ENCODE measurements around the gene AKT2. TPM values are rescaled to one million over a fixed set of nuclear protein-coding genes. Genes with fewer than 3 reads are reported as not detected.

The AKT2 gene
- total and polyA plus RNA-seq, 2 experiments from 2014 or later, result 60.1 to 193 TPM

- Histone ChIP-seq H3K27me3 (peaks cover 11% of the 10 kb centered on the region), H3K9me3 (ENCODE audit: low read depth) (no peaks in the 10 kb centered on the region), H3K4me1 (ENCODE audit: low read depth) (peaks cover 11% of the 10 kb centered on the region), H3K36me3 (no peaks in the 10 kb centered on the region), H3K4me3 (no peak overlapping the region), H3K27ac (no peak overlapping the region)
- DNase-seq (ENCODE audit: low read depth in 1 of 2, low spot score in 1 of 2), result no peak
- no peak for TF ChIP-seq CTCF (IDR thresholded peaks at IDR 0.05; ENCODE audit: low read depth, low read length)
These were observed 56.8 kb downstream of the AKT2 start for GRCh38 chr19:40228346-40228745.

- Histone ChIP-seq H3K36me3 (no peaks in the 10 kb centered on the region), H3K4me3 (no peak overlapping the region), H3K9me3 (ENCODE audit: low read depth) (no peaks in the 10 kb centered on the region), H3K27ac (no peak overlapping the region), H3K27me3 (peaks cover 26% of the 10 kb centered on the region), H3K4me1 (ENCODE audit: low read depth) (no peaks in the 10 kb centered on the region)
- no peak for TF ChIP-seq CTCF (IDR thresholded peaks at IDR 0.05; ENCODE audit: low read depth, low read length)
- no peak for DNase-seq (ENCODE audit: low read depth in 1 of 2, low spot score in 1 of 2)
These were observed 59.5 kb downstream of the AKT2 start for GRCh38 chr19:40225440-40226305.

GRCh38 chr19:40224342-40225150, 60.6 kb downstream of the AKT2 start:
- Histone ChIP-seq H3K9me3 (ENCODE audit: low read depth) (no peaks in the 10 kb centered on the region), H3K27ac (no peak overlapping the region), H3K4me1 (ENCODE audit: low read depth) (no peaks in the 10 kb centered on the region), H3K27me3 (peaks cover 37% of the 10 kb centered on the region), H3K4me3 (no peak overlapping the region), H3K36me3 (no peaks in the 10 kb centered on the region)
- no peak for DNase-seq (ENCODE audit: low read depth in 1 of 2, low spot score in 1 of 2)
- no peak for TF ChIP-seq CTCF (IDR thresholded peaks at IDR 0.05; ENCODE audit: low read depth, low read length)

- no peak for DNase-seq (ENCODE audit: low read depth in 1 of 2, low spot score in 1 of 2)
- TF ChIP-seq CTCF (IDR thresholded peaks at IDR 0.05; ENCODE audit: low read depth, low read length), result no peak
- Histone ChIP-seq H3K36me3 (no peaks in the 10 kb centered on the region), H3K4me3 (no peak overlapping the region), H3K27ac (no peak overlapping the region), H3K9me3 (ENCODE audit: low read depth) (no peaks in the 10 kb centered on the region), H3K4me1 (ENCODE audit: low read depth) (no peaks in the 10 kb centered on the region), H3K27me3 (peaks cover 50% of the 10 kb centered on the region)
These were observed 61.9 kb downstream of the AKT2 start for GRCh38 chr19:40223135-40223822.

GRCh38 chr19:40221858-40222619, 63.1 kb downstream of the AKT2 start:
- peak; percentile 86 to 93 for DNase-seq (ENCODE audit: low read depth in 1 of 2, low spot score in 1 of 2)
- Histone ChIP-seq H3K36me3 (no peaks in the 10 kb centered on the region), H3K4me1 (ENCODE audit: low read depth) (no peaks in the 10 kb centered on the region), H3K27me3 (peaks cover 62% of the 10 kb centered on the region), H3K9me3 (ENCODE audit: low read depth) (no peaks in the 10 kb centered on the region), H3K4me3 (no peak overlapping the region), H3K27ac (no peak overlapping the region)
- peak; percentile 85 for TF ChIP-seq CTCF (IDR thresholded peaks at IDR 0.05; ENCODE audit: low read depth, low read length)
